ENCODE results near the gene BICD2. TPM values are rescaled to one million over a fixed set of nuclear protein-coding genes. Genes with fewer than 3 reads are reported as not detected.

BICD2 gene
- total and polyA plus RNA-seq, 10 of the 15 experiments (the other 5 are each of a cell fraction or from before 2014, with no cell fraction given), result 5.3 to 25.5 (median 14.4) TPM

- no peak overlapping the region for H3K9ac ChIP-seq (ENCODE audit: control insufficient read depth, insufficient read depth, low read length)
- peaks cover 2% of the 10 kb centered on the region for H4K20me1 ChIP-seq (ENCODE audit: control insufficient read depth, insufficient read depth)
- peaks cover 22% of the 10 kb centered on the region for H3K4me1 ChIP-seq (ENCODE audit: control insufficient read depth, insufficient read depth, low read length)
- DNase-seq (ENCODE audit: low read depth, low spot score) (no peak), FAIRE-seq (no peak), ATAC-seq (no peak)
- no peak overlapping the region for H3K4me2 ChIP-seq (ENCODE audit: control insufficient read depth, insufficient read depth)
- peaks cover 0 to 2% of the 10 kb centered on the region in 2 experiments; a peak in 2 of 4 replicates for H3K36me3 ChIP-seq (ENCODE audit: control insufficient read depth in 2 of 2, insufficient read depth in 2 of 2, low read length in 1 of 2)
- SMC1A ChIA-PET (ENCODE audit: uncharacterized antibody, unreplicated experiment), result interaction anchor here (0.6 kb wide), 1 partner anchor 326 kb away, joined by 3 read pairs; no protein-coding TSS in a partner anchor
- no peaks in the 10 kb centered on the region for H3K27me3 ChIP-seq (replicated peaks in 1 of 2; ENCODE audit: control insufficient read depth in 2 of 2, insufficient read depth in 2 of 2, low read length in 1 of 2)
- H3K27ac ChIP-seq (ENCODE audit: control insufficient read depth, insufficient read depth), result no peak overlapping the region
- H2AFZ ChIP-seq (ENCODE audit: control insufficient read depth, low read depth, low read length), result no peak overlapping the region
- WGBS (ENCODE audit: insufficient coverage, insufficient replicate concordance, low lambda C conversion rate, missing lambda C conversion rate), result 44% methylated on average over 9 of the region's 9 CpGs
- BruUV-seq (replicated peaks), result no TSS peak
- no peak overlapping the region for H3K4me3 ChIP-seq
- H3K79me2 ChIP-seq (ENCODE audit: control insufficient read depth, insufficient read depth, low read length), result peaks cover 55% of the 10 kb centered on the region
- RAD21 ChIA-PET (ENCODE audit: unreplicated experiment), result no interaction called here
- in situ Hi-C loops (cut with MboI), result no loop called here
- CTCF ChIA-PET, result interaction anchor here (0.5 kb wide), 1 partner anchor 101 kb away, joined by 3 read pairs; no protein-coding TSS in a partner anchor
- H3K9me3 ChIP-seq (replicated peaks; ENCODE audit: control insufficient read depth, insufficient read depth, low read length), result no peaks in the 10 kb centered on the region
- POLR2A ChIA-PET, result no interaction called here
- intact Hi-C loops (cut with micrococcal nuclease; ENCODE audit: unreplicated experiment), result no loop called here
- TF ChIP-seq ZSCAN29 (IDR thresholded peaks at IDR 0.05) (no peak), HDGF (IDR thresholded peaks at IDR 0.05) (no peak), NKRF (conservative IDR thresholded peaks at IDR 0.05) (no peak), PAX5 (IDR thresholded peaks at IDR 0.05; ENCODE audit: borderline replicate concordance, low read depth, low read length) (no peak), MYB (IDR thresholded peaks at IDR 0.05; ENCODE audit: borderline replicate concordance, low read depth, low read length) (no peak), TCF7 (IDR thresholded peaks at IDR 0.05; ENCODE audit: borderline replicate concordance) (no peak), EED (IDR thresholded peaks at IDR 0.05; ENCODE audit: low read depth) (no peak), SRF (IDR thresholded peaks at IDR 0.05; ENCODE audit: low read depth in 2 of 2, low read length in 2 of 2) (no peak), IRF4 (IDR thresholded peaks at IDR 0.05; ENCODE audit: low read depth, low read length) (no peak), RELB (IDR thresholded peaks at IDR 0.05; ENCODE audit: low read depth) (no peak), TCF12 (IDR thresholded peaks at IDR 0.05; ENCODE audit: low read depth, low read length) (no peak), CREB1 (IDR thresholded peaks at IDR 0.05; ENCODE audit: low read depth) (no peak), E4F1 (IDR thresholded peaks at IDR 0.05; ENCODE audit: borderline replicate concordance, partially characterized antibody) (no peak), STAT3 (IDR thresholded peaks at IDR 0.05; ENCODE audit: low read depth, low read length) (no peak), NFXL1 (IDR thresholded peaks at IDR 0.05; ENCODE audit: borderline replicate concordance) (no peak), FOXM1 (IDR thresholded peaks at IDR 0.05; ENCODE audit: low read depth, low read length) (no peak)
Observed at GRCh38 chr9:92735636-92736562, 28.7 kb downstream of the BICD2 start.
